GM03348 (cell line): ENCODE data around the gene DCAF8.

ENCODE experiments used
- DNase-seq: peaks from one replicate; pipeline ENCODE4 v3.0.0; 2012; ENCODE audit warnings: low spot score

Gene DCAF8

DNA sequence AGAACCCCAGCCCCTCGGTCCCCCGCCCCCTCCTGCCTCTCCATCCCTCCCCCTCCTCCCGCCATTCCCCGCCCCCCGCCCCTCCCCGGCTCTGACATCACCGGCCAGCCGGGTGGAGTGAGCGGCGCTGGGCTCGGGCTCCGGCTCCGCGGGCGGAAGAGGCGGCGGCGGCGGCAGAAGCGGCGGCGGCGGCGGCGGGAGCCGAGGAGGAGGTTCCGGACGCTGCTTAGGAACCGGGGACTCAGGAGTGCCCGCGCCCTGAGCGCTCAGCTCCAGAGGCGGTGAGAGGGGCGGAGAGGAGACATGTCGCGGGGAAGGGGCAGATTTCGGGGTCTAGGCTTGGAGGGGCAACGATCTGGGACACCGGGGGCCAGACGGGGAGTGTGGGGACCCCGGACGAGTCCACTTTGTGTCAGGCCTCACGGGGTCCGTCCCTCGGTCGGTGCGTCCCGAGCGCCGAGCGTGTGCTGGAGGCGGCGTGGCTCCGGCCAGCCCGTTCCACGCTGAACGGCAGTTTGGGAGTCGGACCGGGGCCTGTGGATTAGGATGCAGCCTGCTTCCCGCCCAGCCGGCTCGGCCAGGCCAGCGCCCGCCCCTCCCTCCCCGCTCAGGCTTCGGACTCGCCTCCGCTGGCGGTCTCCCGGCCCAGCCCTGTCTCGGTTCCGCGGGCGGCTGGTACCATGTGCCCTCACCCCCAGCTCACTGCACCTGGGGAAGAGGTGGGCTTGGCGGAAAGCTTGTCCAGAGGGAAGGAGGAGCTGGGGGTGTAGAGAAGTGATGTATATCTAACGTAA lies 56.9 kb downstream of the DCAF8 start, which contains the start of gene PEA15:
Gene PEA15, plus strand, starts transcription at position 143 of the 794 bp plus-strand sequence. CDS start 6,161 bp downstream, outside the sequence.
- peak; percentile 96 for DNase-seq

DNA sequence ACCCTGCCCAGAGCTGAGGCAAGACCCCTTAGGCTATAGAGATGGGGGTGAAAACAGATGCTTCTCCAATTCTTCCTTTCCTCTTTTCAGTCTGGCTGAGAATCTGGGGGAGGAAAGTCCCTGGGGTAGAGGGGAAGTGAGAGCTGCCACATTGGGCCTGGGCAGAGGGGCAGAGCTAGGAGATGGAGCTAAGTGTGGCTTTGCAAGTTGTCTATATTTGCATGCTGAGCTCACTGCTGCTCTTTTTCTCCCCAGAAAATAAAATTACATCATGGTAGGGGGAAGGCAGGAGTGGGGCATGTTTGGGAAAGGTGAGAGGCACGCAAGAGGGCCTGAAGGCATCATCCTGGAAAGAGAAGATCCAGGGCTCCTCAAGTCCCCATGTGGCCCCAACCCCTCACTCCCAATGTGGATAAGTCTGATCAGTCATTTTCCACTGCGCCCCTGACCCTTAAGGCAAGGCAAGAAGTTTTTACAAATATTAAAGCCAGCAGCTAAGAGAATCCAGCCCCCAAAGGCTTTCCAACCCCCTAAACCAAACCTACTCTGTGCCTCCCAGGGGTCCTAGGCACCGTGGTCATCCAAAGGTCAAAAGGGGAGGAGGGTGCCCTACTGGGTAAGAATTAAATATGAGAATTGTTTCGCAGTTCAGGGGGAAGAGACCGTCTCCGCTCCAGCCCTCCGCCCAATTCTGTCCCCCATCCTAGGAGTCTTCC lies 57.7 kb downstream of the DCAF8 start:
- DNase-seq, result no peak

DNA sequence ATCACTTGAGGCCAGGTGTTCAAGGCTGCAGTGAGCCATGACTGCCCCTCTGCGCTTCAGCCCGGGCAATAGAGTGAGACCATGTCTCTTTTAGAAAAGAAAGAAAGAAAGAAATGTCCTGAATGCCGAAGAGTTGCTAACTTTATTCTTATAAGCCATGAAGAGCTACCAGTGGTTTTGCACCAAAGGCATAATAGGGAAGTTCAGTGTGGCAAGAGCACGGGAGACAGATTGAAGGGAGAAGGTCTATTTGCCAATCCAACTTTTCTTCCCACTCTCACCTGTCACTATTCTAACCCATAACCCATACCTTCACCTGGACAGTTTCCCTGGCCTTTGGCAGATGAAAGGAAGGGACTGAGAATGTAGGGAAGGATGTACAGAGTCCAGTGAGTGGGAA lies 61.6 kb downstream of the DCAF8 start:
- no peak for DNase-seq

DNA sequence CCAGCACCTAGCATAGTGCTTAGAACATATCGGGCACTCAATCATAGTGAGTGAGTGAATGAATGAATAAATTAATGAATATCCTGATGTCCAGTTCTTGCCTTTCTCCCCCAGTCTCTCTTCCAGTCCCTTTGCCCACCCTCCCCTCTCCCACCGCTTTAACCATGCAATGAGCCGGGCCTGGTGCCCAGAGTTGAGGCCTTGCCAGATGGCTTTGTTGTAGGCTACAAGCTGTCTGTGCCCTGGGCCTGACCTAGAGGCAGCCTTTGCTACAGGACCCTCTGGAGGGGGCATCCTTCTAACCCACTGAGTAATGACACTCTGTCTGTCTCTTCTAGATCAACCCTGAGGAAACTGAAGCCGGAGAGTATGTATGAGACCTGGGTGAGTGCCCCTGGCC lies 65.1 kb downstream of the DCAF8 start:
- no peak for DNase-seq

DNA sequence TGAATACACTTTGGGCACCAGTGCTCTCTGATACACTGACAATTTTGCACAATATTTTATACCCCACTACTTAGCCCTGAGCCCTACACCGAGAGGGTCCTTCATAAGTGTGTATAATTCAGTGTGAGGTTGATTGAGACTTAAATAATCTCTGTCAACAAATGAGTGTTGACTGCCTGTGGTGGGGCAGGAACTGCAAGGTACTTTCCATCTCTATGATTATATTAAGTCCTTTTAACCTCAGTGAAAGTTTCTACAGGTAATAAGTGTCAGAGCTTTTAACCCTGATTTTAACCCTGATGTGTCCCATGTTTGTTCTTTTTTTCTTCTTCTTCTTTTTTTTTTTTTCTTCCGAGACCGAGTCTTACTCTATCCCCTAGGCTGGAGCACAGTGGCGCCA lies 66.2 kb downstream of the DCAF8 start:
- DNase-seq, result no peak

DNA sequence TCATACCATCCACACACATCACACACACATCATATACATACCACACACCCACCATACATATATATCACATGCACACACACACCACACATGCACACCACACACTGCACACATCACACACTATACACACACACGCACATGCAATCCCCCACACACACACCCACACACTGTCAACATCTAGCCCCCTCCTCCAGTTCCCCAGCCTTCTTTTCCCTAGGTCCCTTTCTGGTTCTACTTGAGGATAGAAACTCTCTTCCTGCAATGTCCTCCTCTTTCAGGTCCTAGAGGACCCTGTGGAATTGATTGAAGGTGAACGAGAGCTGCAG lies 67.7 kb downstream of the DCAF8 start:
- DNase-seq, result no peak

DNA sequence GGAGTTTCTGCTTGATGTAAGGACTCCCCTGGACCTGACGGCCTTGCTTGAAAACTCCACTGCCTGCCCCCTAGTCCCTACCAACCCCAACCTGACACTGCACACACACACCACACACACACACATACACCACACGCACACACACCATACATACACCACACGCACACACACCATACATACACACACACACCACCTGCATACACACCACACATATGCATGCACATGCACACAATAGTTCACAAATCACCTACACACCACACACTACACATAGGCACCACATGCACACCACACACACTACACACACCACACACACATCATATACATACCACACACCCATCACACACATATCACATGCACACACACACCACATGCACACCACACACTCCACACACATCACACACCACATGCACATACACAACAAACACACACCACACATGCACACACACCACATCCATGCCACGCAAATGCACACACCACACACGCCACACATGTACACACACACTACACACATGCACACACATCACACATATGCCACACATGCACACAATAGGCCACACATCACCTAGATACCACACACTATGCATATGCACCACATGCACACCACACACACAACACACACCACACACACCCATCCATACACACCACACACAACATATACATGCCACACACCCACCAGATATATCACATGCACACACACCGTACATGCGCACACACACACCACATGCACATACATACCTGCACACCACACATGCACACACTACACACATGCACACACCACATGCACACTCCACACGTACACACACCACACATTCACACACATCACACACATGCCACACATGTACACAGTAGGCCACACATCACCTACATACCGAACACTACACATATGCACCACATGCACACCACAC lies 68.3 kb downstream of the DCAF8 start:
- no peak for DNase-seq

DNA sequence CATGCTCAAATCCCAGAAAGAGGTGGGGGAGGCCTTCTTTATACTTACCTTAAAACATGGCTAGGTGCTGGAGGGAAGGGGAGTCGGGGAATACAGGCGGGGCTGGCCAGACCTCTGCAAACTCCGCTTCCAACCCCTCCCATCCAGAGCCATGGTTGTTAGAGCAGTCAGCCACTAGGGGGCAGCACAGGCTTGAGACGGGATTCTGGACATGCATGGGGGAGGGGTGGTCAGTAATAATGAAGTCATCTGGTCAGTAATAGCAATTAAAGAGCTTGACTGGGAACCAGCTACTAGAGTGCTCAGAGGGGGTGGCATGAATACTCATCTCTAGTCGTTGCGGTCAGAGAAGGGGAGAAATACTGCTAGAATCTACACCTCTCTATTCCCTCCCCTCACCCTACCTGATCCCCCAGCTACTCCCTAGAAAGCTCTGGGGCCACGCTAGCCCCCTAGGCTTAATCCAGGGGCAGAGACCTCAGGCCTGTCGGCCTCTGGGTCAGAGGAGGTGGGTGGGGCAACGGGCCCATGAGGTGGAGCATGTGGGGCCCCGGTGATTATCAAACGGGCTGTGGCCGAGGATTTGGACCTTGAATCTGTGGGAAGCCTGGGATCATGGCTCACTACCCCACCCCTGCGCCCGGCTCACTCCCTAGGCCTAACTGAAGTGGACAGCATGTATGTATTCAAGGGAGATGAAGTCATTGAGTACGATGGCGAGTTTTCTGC lies 69.1 kb downstream of the DCAF8 start:
- DNase-seq, result peak; percentile 89

DNA sequence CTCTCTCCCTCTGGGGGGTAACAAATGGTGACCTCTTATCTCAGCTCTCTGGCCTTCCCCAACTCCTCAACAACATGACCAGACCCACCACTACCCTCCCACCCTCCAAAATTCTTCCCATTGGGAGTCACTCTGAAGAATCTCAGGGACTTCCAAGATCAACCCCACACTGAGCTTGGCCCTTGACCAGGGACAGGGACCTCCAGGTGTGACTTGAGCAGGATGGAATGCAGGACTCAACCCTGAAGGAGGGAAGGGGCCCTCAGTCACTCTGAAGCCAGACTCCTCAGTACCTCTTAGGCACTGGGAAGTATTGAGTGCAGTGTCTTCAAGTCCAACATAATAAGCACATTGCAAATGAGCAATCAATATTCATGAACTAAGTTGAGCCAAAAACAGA lies 70.1 kb downstream of the DCAF8 start:
- no peak for DNase-seq

DNA sequence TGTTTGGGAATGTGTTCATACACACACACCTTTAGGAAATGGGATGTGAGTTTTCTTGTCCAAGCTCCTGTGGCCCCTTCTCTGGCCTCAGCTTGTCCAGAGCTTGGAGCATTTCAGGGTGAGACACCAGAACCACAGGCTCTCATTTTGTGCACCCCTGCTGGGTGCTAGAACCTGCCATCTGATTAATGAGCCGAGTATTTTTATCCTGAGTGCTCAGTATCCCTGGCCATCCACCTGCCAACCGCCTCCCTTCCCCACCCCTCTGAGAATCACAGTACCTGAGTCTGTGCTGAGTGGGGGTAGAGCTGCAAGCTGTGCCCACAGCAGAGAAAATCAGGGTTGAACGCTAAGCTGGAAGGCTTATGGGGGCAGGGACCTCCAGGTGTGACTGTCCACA lies 70.6 kb downstream of the DCAF8 start:
- no peak for DNase-seq

DNA sequence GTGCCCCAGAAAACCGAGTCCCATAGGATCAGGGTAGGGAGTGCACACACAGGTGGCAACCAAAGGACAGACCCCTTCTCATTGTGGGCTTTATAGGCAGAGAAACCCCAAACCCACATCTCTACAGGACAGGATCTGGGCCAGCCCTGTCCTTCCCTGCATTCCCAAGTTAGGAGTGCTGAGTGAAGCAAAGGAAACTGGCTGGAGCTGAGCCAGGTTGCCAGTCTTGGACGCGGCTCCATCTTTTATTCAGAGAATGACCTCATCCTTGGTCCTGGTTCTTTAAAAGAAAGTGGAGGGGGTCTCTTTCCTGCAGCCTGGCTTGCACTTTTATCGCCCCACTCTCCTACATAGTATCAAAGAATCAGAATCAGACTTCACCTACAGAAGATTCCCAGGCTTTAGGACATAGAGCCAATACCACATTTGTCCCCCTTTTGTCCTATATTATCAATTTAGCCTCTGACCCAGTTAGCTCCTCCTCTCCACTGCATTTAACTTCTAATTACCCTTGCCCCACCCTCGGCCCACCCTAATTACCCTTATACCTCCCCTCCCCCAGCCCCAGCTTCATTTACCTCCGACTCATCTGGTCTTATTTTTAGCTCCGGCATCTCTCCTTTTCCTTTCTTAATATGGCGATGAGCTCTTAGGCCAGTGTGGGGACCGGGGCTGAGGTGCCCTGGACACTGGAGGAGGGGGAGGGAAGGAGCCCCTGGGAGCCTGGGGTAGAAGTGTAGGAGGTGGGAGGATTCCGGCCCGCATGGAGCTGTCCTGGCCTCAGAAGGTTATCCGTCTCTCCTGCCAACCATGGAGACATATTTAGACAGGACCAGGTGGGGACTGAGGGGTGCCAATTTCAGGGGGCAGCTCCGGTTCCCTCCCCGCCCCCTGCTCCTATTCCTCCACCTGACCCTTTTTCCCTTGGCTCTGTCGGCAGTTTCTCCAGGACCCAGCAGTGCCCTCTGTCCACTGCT lies 72.4 kb downstream of the DCAF8 start, which contains the start of gene CASQ1:
Gene CASQ1, plus strand, starts transcription at position 927 of the 977 bp plus-strand sequence. CDS start 177 bp downstream, outside the sequence.
- DNase-seq, result peak; percentile 62

DNA sequence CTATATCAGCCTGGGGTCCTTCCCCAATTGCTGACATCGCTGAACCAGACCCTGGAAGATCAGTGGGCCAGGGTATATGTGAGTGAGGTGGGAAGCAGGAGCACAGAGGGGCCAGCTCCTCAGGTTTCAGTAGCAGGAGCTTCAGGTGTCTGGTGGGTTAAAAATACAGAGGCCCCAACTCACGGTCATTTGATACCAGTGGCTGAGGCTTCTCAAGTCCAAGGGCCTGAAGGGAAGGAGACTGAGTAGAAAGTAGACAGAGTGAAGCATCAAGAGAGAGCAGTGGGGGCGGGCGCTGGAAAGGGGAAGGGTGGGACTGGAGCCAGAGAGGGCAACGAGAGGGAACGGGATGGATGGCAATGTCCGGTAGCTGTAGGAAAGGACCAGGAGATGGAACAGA lies 74.0 kb downstream of the DCAF8 start:
- DNase-seq, result no peak

DNA sequence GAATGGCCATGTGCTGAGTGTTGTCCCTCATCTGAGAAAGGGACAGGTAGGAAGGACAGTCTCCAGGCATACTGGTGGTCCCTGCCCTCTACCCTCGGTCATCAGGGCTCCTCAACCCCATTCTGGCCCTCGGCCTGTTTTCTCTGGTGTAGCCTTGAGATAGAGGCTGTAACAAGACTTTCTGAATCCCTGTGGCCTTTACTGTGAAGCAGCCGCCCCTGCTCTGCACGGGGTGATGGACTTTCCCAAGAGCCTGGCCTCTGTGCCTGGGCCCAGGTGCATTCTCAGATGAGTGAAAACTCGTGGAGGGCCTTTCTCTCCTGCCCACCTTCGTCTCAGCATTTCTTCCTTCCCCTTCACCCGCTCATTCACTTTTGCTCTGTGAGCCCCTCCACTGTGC lies 74.9 kb downstream of the DCAF8 start:
- DNase-seq, result no peak

DNA sequence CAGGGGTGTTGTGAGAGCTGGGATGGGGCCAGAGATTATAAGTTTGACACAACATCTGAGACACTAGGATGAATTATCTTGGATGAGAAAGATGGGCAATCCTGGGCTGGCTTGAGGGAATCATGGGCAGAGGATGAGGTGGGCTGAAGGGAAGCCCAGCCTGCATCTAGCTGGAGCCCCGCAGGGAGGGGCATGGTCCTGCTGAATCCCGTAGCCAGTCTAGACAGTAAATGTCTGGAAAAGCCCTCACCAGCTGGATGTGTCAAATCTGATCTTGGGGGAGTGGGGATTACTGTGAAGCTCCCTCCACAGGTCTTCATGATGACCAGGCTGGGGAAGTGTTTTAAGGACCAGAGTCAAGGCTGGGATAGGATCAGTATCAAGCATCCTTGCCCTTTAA lies 75.6 kb downstream of the DCAF8 start:
- no peak for DNase-seq

DNA sequence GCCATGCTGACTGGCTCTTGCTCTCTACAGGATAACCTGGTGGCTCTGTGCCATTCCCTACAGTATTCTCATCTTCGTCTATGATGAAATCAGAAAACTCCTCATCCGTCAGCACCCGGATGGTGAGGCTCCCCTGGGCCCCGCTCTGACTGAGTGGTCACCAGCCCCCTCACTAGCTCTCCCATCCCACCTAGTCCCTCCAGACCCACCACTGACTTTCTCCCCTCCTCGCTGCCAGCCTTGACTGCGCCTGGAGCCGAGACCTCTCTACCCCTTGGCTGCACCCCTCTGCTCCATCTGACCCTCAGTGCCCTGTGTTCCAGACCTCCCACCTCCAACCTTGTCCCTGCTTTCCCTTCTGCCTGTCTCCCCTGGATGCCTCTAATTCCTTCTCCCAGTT lies 76.1 kb downstream of the DCAF8 start:
- no peak for DNase-seq

DNA sequence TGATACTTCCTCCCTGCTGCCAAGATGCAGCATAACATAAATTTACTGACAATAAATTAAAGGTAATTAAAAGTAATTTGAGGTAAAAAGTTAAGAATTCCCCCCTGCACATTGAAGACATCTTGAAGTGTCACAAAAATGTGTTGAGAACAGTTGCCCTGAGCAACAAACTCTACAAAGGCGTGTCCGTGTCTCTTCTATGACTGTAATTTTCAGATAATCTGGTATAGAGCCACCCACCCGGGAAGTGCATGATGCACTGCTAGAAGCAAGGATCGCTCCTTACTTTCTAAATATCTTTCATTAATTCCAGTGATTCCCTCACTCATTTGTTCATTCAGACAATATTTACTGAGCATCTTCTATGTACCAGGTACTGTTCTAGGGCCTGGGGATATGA lies 83.0 kb downstream of the DCAF8 start:
- DNase-seq, result no peak

DNA sequence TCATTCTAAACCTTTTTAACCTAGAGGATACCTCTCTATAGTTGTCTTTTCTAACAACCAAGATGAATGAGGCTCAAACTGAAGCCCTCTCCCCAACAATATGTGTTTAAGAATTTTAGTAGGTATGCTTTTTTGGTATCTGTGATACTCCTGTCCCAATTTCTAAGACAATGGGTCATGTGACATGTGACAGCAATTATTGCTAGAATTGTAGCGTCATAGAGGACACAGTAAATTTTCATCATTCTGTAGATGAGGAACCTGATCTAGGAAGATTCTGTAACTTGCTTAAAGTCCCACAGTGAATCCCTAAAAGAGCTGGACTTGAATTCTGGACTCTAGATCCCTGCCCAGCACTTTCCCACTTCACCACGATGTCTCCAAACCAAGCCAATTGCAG lies 83.6 kb downstream of the DCAF8 start:
- no peak for DNase-seq

DNA sequence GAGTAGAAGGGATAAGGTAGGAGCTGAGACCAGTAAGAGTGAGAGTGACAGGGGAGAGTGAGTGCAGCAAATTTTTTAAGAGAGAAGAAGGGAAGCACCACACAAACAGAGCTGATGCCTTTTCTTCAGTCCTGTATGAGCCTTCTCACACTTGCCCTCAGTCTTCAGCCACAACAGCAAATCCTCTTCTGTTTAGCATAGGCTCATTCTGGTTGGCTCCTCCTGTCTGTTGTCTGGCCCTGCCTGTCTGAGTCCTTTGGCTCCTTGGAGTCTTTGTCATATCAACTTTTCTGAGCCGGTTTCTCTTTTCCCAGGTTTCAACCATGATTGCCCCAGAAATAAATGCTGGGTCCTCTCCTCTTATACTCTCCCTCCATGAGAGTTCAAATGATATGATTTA lies 84.7 kb downstream of the DCAF8 start:
- no peak for DNase-seq

DNA sequence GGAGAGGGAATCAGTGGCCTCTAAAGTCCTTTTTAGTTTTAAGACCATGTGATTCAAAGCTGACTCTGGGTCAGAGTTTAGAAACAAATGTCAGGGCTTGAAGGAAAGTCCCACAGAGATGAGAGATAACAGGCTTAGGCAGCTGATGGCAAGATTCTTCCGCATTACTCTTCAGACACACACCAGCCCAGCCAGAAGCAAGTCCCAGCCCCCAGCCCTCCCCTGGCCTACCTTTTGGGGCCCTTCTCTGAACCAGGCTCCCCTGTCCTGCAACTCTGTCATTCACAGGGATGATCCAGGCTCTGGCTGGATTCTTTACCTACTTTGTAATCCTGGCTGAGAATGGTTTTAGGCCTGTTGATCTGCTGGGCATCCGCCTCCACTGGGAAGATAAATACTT lies 85.1 kb downstream of the DCAF8 start:
- no peak for DNase-seq

DNA sequence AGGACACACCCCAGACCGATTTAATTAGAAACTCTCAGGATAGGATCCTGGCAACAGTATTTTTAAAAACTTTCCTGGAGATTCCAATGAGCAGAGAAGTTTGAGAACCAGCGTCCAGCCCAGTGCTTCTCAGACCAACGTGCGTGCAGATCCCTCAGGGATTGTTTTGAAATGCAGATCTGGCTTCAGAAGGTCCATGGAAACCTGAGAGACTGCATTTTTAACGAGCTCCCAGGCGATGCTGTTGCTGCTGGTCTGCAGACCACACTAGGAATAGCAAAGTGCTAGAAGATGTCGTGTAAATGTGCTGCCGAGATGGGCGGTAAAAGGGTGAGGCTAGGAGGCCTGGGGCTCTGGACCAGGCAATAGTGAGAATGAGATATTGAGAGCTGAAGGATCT lies 90.4 kb downstream of the DCAF8 start:
- no peak for DNase-seq

DNA sequence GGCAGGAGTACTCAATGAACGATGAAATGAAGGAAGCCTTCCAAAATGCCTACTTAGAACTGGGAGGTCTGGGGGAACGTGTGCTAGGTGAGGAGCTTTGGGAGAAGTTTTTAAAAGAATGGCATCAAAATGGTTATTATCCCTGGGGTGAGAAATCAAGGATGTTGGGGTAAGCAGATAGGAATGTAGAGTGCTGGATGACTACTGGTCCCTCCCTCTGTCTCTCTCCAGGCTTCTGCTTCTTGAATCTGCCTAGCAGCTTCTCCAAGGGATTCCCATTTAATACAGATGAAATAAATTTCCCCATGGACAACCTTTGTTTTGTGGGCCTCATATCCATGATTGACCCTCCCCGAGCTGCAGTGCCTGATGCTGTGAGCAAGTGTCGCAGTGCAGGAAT lies 91.0 kb downstream of the DCAF8 start:
- peak; percentile 86 for DNase-seq
